ENCODE measurements around the gene ZNF142. TPM values are rescaled to one million over a fixed set of nuclear protein-coding genes. Genes with fewer than 3 reads are reported as not detected.

The ZNF142 gene
- total RNA-seq (2021; ENCODE audit: unreplicated experiment) (29.2 TPM), Bru-seq, nascent RNA (percentile 67 among the genes with signal in this experiment), BruChase-seq, experiment 1, labeled RNA remaining after a 6-hour chase (percentile 77 among the genes with signal in this experiment), BruChase-seq, experiment 2, labeled RNA remaining after a 2-hour chase (percentile 75 among the genes with signal in this experiment)
- polyA plus RNA-seq (2012) = 14.3 and 14.9 TPM in 2 replicates
- long read RNA-seq, partial matches to known transcripts = 15 of 17 reads
- long read RNA-seq, other reads (novel, unspliced or antisense) = 2 of 17 reads

GRCh38 chr2:218659258-218659987 lies at the start of gene ZNF142, which contains the start of gene BCS1L:
TSS of gene ZNF142 (minus strand) at chr2:218659623. CDS start at chr2:218656429, 3,194 bp downstream.
TSS of gene BCS1L (plus strand) at chr2:218659683. CDS start at chr2:218660988, 1,305 bp downstream.
- DNase-seq (ENCODE audit: low read depth, low spot score) (peak; percentile 81), ATAC-seq (peak; percentile 89)
- BruUV-seq (replicated peaks) = no TSS peak
- peak within 1 kb of the TSS; percentile 96 for H3K4me2 ChIP-seq (ENCODE audit: low read length)
- CTCF ChIA-PET = interaction anchor here (0.8 to 3.1 kb wide), 10 partner anchors 10 to 301 kb away, joined by 3 to 71 read pairs (median 6); partner anchors contain the start of genes RNF25, STK36 and TTLL4
- H3K27me3 ChIP-seq (ENCODE audit: insufficient read depth, low read length) = no peaks in the 10 kb centered on the region
- RAD21 ChIA-PET (ENCODE audit: low non-redundant PET in 1 of 2, low total read pairs in 2 of 2, uncharacterized antibody in 2 of 2, unreplicated experiment in 2 of 2) = interaction anchor here (0.6 to 2.6 kb wide), 6 partner anchors 12 to 188 kb away, joined by 3 to 9 read pairs (median 6); partner anchors contain the start of genes RNF25 (in 1 of the 2), STK36 (in 1 of the 2) and TTLL4 (in 1 of the 2)
- H3K79me2 ChIP-seq (ENCODE audit: insufficient read depth, low read length) = peaks cover 58% of the 10 kb centered on the region
- H3K9me2 ChIP-seq (ENCODE audit: insufficient read depth) = no peaks in the 10 kb centered on the region
- H3K9me3 ChIP-seq (ENCODE audit: control insufficient read depth in 1 of 2, insufficient read depth in 1 of 2, low read depth in 1 of 2, low read length in 2 of 2) = no peaks in the 10 kb centered on the region
- no peaks in the 10 kb centered on the region; the same call in 1 of the 2 replicates for H4K20me1 ChIP-seq (ENCODE audit: insufficient read depth)
- intact Hi-C loops (cut with micrococcal nuclease) = loop anchor here (1.0 kb wide), 2 partner anchors 28 to 188 kb away; no protein-coding TSS in a partner anchor
- H3K4me1 ChIP-seq (ENCODE audit: control insufficient read depth in 1 of 2, insufficient read depth in 2 of 2, low read length in 2 of 2) = peaks cover 0 to 19% of the 10 kb centered on the region in 2 experiments; a peak in 2 of 4 replicates
- H2AFZ ChIP-seq (ENCODE audit: low read depth, low read length, poor library complexity, severe bottlenecking) = peak within 1 kb of the TSS; percentile 42
- H3K9ac ChIP-seq (ENCODE audit: low read length) = peak within 1 kb of the TSS; percentile 87
- H3K36me3 ChIP-seq (ENCODE audit: control insufficient read depth in 1 of 2, insufficient read depth in 2 of 2, low read length in 2 of 2) = peaks cover 26 to 56% of the 10 kb centered on the region in 2 experiments
- peak; percentile 71; the same call in 1 of the 2 replicates for TF ChIP-seq CBX3 (IDR thresholded peaks at IDR 0.05; ENCODE audit: low read depth)
- peak; percentile 42; the same call in 1 of the 2 replicates for TF ChIP-seq ZFX (IDR thresholded peaks at IDR 0.05)
- peak; percentile 99 for TF ChIP-seq MAX (IDR thresholded peaks at IDR 0.05)
- TF ChIP-seq EGR1 (IDR thresholded peaks at IDR 0.05; ENCODE audit: low read depth) = peak; percentile 80
- no peak for TF ChIP-seq FOSL1 (IDR thresholded peaks at IDR 0.05; ENCODE audit: low read depth)
- TF ChIP-seq EZH2phosphoT487 (IDR thresholded peaks at IDR 0.05; ENCODE audit: borderline replicate concordance) = no peak
- no peak for TF ChIP-seq CEBPB (IDR thresholded peaks at IDR 0.05; ENCODE audit: low read depth)
- peak; percentile 44 for TF ChIP-seq YY1 (IDR thresholded peaks at IDR 0.05; ENCODE audit: extremely low read depth, insufficient replicate concordance, low read depth, low read length)
- TF ChIP-seq SP1 (IDR thresholded peaks at IDR 0.05; ENCODE audit: low read depth) = peak; percentile 74
- TF ChIP-seq POLR2A (IDR thresholded peaks at IDR 0.05; ENCODE audit: borderline replicate concordance, extremely low read depth, insufficient read depth, insufficient read length) = peak; percentile 57
- TF ChIP-seq POLR2AphosphoS5 (IDR thresholded peaks at IDR 0.05; ENCODE audit: low read depth, low read length) = peak; percentile 82
- TF ChIP-seq SIN3A (IDR thresholded peaks at IDR 0.05; ENCODE audit: low read depth) = peak; percentile 96
- no peak for TF ChIP-seq JUND (IDR thresholded peaks at IDR 0.05)
- TF ChIP-seq TCF7L2 (IDR thresholded peaks at IDR 0.05; ENCODE audit: borderline replicate concordance, extremely low read depth, insufficient read depth, insufficient read length) = peak; percentile 96
- TF ChIP-seq CTCF (IDR thresholded peaks at IDR 0.05 in 2 of 3, conservative IDR thresholded peaks at IDR 0.05 in 1 of 3; ENCODE audit: borderline replicate concordance in 1 of 3, insufficient read depth in 1 of 3, low read depth in 2 of 3, low read length in 2 of 3) = no peak
- no peak for TF ChIP-seq ATF3 (IDR thresholded peaks at IDR 0.05)
- TF ChIP-seq ZNF274 (IDR thresholded peaks at IDR 0.05; ENCODE audit: low read depth, low read length) = no peak
- TF ChIP-seq EZH2 (IDR thresholded peaks at IDR 0.05) = no peak
- no peak for TF ChIP-seq RAD21 (IDR thresholded peaks at IDR 0.05; ENCODE audit: low read depth)
- H3K4me3 ChIP-seq (replicated peaks in 1 of 2; ENCODE audit: low read depth in 1 of 2, low read length in 2 of 2) = peak within 1 kb of the TSS; percentile 88 to 96
- POLR2A ChIA-PET = interaction anchor here (0.6 to 2.9 kb wide), 5 partner anchors 9 to 188 kb away, joined by 3 to 20 read pairs (median 4); partner anchors contain the start of genes RNF25 and STK36
- peak within 1 kb of the TSS; percentile 70 for H3K27ac ChIP-seq (ENCODE audit: low read depth, low read length)
